HG03097 (cell line): ENCODE measurements around the gene ABHD17C.

Experiments
- ATAC-seq: cut with Tn5 transposase; IDR thresholded peaks from one replicate; pipeline ENCODE4 v1.9.1; 2021; ENCODE audit not compliant: unreplicated experiment, low FRiP score

The ABHD17C gene

DNA sequence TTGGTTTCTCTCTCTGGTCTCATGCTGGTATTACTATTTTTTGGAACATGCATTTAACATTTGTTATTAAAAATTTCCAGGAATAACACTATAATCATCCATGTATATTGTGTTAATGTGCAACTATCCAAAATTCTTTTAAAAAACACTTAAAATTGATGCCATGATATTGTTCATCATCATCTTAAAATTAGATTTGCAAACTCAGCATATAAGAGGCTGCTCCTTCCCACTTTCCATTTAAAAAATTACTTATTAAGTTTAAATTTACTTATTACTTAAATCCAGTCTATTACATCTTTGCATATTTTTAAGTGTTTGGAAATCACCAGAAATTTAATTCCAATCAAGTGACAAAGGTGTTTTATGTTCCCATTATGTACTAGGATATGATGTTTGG is 5.8 kb upstream of the ABHD17C start:
- ATAC-seq = no peak

DNA sequence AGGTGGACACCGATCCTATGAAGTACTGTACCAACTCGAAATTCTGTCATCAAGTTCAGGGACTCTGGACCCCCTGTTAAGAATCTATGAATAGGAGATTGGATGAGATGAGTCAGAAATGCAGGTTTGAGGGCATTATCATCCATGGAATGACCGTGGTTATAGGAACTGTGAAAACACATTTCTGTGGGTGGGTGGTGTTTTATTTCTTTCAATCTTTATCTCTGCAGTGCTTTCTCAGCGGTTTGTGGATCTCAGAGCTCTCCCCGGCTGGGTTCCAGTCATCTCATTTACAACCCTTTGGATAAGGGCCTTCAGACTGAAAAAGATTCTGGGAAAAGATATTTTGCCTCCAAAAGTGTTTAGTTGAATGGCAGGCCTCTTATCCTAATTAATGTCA is 5.4 kb upstream of the ABHD17C start:
- no peak for ATAC-seq

DNA sequence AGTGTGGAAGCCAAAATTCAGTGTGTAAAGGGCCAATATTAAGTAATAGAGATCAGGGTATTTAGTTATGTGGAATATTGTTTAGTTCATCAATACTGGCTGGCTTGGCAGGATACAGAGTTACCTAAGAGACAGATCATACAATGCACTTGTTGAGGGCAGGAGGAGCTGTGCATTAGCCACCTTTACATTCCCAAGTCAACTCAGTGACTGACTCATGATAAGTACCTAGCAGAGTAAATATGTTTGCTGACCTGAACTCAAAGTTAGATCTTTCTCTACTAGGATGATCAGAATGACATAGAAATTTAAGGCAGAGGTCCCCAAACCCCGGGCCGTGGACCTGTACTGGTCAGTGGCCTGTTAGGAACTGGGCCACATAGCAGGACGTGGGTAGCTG is 3.5 kb upstream of the ABHD17C start:
- no peak for ATAC-seq

DNA sequence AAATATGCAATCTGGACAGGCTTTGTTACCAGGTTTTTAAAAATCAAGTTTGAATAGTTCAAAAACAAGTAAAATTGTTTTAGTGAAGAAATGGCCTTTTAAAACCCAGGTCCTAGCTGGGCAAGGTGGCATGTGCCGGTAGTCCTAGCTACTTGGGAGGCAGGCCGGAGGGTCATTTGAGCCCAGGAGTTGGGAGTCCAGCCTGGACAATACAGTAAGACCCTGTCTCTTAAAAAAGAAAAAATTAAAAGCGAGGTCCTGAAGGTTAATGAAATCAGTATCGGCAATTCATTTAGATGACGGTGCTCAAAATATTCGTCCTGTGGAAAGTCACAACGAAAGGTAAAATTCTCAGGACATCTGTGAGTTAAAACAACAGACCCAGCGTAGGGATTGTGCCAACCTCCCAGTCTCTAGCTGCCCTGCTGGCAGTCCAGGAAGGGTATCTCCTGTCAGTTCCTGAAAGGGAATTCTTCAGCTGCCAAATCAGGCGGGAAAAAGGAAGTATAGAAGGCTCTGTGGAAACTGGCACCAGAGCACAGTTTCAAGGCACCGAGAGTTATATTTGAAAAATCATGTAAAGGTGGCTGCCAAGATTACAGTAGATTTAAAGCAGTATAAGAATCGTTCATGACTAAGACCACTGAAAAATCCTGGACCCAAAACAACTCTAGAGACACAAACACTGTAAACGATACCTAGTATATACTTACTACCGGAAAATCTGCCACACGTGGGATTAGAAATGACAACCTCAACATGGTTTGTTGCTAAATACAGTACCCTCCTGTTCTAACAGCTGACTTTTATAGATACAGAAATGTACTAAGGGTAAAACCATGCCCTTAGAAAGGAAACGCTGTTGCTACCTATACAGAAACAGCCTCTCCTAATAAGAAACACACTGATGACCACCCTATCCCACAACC is 1.2 kb upstream of the ABHD17C start:
- no peak for ATAC-seq

DNA sequence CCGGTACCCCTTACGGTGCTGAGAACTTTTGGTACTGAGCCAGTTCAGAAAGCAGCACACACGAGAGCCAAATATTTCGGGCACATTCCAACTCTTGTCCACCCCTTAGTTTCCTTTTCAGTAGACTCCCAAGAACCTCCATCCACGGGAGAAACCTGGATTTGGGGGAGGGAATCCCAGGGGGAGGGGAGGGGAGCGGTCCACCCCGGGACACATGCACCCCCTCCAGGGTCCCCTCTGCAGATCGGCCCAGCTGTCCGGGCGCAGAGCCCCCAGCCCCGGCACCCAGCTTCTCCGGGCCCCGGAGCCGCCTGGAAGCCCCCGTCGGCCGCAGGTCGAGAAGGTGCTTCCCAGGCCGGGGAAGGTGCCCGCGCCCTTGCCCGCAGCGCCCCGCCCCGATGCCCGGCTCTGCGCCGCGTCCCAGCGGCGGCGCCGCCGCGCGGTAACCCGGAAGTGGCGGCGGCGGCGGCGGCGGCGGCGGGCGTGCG is 455 bp upstream of the ABHD17C start:
- ATAC-seq = peak; percentile 26

DNA sequence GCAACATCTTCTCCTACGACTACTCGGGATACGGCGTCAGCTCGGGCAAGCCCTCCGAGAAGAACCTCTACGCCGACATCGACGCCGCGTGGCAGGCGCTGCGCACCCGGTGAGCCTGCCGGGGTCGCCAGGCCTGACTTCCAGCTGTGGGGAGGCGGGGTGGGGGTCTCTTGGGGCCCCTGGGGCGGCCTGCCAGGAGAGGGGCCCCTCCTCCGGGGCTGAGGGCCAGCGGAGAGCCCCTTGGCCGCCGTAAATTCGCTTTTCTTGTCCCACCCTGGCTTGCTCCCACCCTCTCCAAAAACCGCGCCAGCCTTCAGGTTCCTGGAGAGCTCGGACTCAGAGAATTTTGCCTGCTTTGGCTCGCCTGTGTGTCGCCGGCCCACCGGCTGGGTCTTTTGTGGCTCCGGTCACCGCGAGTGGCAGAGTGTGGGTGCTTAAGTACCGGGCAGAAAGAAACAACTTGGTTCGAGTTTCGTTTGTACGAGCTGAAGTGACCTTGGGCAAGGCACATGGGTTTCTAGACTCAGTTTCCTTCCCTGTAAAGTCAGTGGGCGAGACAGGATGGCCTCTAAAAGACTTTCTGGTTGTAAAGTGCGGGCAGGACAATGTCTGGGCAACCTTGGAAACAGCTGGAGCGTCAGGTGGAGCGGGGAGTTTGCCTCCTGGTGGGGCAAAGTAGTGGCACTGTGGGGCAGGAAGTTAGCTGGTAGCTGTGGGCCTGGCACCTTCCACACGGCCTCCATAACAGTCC is 976 bp downstream of the ABHD17C start:
- no peak for ATAC-seq

DNA sequence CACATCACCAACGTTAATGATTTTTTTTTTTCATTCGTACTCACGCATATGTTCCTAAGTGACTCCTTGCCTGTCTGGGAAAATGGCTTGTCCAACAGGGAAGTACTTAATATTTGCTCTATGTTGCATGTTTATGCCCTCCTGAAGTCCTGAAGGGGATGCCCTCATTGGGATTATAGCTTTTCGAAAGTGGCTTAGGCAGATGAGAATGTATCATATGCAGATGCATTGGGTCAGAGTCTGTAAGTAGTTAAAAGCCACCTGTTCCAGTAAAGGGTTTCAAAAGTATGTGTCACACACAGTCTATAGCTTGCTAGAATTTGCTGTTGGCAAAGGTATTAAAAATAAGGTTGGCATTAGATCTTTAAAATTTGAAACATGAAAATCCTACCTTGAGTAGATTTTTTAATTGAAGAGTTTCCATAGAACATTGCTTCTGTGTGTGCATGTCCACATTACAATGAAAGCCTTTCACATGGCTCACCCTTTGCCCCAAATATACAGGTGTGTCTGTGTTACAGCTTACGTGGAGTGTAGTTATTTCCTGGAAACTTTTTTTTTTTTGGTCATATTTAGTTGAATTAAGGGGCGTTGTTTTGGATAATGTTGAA is 2.1 kb downstream of the ABHD17C start:
- ATAC-seq = no peak

DNA sequence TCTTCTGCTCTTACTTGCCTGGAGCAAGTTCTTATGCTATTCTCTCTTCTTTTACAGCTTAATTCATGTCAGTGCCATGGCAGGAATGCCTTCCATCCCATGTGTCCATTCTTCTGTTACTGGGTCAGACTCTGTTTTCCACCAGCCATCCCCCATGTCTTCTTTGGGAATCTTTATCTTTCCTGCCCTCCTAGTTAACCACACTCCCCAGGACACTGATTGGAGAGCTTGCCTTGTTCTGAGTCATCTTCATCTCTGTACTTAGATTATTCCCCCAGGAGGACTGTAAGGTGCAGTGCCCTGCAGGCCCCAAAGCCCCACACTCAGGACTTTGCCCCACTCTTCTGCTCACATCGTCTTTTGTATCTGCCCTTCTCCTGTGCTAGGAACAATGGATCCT is 3.6 kb downstream of the ABHD17C start:
- no peak for ATAC-seq

DNA sequence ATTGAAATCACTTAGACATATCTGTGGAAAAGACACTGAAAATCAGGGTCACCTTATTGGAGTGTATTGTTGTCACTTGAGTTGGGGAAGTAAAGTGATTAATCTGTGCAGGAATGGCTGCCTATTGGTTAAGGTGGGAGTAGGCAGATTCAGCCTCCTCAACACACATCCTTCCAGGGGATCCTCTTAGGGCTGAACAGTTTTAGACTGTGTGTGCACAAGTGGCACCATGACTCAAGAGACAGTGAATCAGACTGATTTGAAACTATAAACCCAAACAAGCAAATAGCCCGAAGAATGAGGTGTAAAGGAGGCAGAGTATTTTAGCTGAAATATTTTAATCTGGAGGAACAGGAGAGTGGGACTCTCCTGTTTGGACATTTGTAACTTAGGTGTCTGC is 4.9 kb downstream of the ABHD17C start:
- no peak for ATAC-seq

DNA sequence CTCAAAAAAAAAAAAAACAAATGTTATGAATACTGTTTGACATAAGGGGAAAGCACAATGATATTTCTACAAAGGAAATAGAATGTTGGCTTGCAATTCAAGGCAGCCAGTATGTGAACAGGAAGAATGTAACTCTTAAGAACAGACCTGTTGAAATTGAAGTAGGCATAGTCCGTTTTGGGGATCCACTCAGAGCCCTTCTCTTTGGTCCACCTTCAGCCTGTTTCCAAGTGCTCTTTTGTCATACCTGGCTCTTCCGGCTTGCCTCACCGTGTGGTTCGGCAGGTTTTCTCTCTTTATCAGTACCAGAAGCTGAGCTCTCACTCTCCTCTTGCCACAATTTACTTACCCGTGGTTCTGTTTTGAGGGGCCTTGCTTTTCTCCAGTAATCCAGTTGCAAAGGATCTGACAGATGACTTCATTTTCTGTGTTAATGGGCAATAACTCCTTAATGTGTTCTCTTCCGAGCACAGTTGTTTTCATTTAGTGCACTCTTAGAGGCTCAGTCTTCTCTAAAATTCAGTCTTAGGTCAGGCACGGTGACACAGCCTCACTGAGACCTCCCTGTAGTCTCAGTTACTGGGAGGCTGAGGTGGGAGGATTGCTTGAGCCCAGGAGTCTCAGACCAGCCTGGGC is 6.7 kb downstream of the ABHD17C start:
- ATAC-seq = no peak

DNA sequence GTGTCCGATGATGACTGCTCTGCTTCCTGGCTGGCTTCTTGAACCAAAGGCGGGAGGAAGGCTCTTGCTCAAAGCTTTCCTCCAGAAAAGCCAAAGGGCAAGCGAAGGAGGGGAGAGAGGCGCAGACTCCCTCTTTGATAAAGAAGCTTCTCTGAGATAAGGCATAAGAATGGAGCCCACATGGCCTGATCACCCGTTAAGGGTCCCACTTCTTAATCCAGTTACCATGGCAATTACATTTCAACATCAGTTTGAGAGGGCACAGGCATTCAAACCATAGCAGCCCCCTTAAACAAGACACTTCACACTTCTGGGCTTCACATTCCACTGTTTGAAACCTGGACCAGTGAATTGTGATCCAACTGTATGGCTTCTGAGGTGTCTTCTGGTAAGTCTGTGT is 8.0 kb downstream of the ABHD17C start:
- ATAC-seq = no peak

DNA sequence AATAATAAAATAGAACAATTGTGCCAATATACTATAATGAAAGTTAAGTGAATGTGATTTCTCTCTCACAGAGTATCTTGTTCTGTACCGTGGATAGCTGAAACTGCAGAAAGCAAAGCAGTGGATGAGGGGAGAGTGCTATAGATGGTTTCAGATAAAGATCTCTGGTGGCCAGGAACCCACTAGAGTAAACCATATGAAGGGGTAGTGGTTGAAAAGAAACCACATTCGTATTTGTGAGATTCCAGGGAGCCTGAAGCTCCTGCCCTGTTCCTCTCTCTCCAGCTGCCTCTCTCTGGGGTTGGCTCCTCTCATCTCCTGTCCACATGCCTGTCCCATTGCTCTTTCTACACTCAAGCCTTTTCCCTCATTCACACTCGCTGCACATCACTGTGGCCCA is 8.9 kb downstream of the ABHD17C start:
- no peak for ATAC-seq

DNA sequence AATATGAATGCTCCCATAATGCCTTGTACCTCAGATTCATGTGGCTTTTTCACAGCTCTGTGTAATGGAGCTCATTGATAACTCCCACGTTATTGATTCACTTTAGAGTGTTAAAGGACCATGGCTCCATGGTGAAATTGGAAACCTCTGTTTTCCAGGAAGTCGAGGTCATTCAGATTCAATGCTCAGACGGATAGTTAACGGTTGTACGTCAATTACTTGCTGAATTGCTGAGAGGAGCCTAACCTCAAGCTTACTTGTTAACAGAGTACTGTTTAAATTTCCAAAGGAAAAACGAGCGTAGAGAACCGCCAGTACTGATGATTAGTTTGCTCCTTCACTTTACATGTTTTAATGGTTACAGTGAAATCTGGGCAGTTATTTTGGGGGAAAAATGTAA is 11.1 kb downstream of the ABHD17C start:
- no peak for ATAC-seq

DNA sequence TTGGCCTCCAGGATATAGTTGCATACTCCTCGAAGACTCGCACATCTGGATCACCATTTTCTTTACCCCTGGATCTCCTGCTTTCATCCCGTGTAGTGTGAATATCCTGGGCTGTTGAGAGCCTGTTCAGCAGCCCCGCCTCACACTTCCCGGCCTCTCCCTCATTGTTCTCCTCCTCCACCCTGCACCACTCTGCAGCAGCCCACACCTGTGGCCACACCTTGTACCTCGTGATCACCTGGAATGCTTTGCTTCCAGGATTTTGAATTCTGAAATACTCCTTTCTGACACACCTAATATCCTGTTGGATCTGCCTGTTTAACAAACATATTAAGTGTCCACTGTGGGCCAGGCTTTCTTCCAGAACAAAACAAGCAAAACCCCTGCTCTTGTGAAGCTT is 14.4 kb downstream of the ABHD17C start:
- ATAC-seq = no peak

DNA sequence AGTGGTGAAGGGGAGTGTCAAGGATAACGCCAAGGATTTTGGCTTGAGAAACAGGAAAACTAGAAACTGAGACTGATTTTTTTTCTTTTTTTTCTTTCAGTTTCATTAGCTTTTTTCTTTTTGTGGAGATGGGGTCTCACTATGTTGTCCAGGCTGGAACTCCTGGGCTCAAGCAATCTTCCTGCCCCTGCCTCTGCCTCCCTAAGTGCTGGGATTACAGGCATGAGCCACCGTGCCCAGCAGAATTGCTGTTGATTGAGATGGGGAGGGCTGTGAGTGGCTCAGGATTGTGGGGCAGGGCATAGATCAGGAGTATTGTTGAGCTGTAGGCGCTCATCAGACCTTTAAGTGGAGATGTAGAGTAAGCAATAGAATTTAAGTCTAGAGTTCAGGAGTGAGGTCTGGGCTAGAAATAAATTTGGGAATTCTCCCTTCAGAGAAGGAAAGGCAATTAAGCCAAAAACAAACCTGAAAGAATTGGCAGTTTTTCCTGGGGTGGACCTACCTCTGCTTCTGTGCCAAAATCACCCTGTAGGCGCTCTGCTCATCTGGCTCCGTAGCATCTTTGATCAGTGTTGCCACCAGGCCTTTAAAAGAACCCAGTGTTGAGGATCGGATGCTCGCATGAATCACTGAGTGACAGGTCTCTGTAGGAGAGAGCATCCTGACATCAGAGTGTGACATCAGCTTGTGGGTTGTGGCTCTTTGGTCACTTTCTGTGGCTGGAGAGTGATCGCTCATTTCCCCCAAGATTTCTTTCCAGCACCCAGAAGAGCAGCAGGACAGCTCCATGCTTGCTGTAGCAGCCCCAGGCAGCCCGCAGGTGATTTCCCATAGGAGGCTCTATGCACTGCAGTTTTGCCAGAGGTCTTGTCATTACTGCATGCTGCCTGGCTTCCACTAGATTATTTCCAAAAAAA is 15.8 kb downstream of the ABHD17C start:
- no peak for ATAC-seq

DNA sequence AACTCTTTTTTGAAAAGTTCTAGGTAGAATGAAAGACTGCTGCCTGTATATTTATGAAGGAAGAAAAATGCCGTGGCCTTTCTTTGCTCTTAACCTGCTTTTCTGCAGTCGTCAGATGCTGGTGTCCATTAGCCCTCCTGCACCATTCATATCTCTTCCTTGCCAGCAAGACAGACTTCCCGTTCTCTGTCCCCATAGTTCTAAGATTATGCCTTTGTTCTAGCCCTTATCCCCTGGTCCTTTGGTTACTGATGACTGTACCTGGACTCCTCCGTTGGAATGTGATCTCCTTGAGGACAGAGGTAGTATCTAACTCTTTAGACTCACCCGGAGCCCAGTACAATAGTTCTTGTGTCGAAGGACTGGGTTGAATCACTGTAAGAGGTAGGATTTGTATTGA is 16.8 kb downstream of the ABHD17C start:
- no peak for ATAC-seq

DNA sequence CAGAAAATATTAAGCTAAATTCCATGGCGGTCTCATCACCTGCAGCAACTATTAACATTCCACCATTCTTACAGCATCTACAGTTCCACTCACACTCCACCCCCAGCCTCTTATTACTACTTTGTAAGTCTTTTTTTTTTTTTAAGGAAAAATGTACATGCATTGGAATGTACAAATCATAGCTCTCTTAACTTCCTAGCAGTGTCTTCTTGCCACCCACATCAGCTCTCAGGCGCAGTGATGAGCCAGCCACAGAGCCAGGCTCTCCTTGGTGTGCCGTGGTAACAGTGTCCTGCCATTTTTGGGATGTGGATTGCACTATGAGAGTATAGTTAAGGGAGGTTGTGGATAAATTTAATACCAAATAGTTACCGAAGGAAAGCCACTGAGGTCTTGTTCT is 17.8 kb downstream of the ABHD17C start:
- no peak for ATAC-seq

DNA sequence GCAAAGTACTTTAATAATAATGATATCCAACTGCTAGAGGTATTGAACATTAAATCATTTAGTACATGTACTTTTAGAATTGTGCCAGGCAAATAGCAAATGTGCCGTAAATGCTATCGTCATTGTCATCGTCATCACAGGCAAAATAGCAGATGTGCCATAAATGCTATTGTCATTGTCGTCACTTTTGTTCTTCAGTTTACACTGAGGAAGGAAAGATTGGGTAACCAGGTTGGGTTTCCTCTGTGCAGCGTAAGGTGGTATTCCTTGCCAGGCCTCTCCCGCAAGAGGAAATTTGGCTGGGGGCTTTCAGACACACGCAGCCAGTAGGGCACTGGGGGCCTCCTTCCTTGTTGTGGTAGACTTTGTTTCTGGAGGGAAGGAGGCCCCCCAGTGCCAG is 26.4 kb downstream of the ABHD17C start:
- ATAC-seq = no peak

DNA sequence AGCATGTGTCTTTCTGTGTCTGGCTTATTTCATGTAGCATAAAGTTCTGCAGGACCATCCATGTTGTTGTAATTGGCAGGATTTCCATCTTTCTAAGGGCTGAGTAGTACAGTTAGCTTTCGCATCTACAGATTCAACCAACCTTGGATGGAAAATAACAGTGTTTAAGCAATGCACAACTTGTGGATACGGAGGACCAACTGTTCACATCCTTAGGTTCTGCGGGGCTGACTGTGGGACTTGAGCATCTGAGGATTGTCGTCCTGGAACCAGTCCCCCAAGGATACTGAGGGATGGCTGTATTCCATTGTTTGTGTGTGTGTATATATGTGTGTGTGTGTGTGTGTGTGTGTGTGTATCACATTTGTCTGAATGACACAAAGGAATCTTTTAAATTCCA is 27.7 kb downstream of the ABHD17C start:
- no peak for ATAC-seq

DNA sequence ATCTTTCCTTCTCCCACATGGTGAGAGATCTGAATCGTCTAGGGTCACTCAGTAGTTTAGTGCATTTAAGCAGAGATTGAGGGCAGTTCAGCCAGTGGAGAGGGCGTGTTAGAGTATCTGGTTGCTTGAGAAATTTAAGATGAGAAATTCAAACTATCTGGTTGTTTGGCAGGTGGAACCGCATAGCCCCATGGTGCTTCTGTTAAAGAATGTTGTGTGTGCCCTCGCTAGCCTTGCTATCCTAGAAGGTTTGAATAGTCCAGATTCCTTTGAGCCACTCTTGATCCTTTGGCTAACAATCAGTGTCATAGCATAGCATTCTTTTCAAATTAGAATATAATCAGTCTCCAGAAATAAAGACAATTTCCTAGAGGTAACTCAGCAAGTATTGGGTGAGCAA is 32.1 kb downstream of the ABHD17C start:
- ATAC-seq = no peak
